Ectodermal cell (in vitro differentiated cells): ENCODE data around the gene CTDSP1.

Experiments used
- H3K27ac ChIP-seq: 2 replicates; pipeline ENCODE4 v1.7.0; 2013; ENCODE audit warnings: mild to moderate bottlenecking, low read depth, low read length; ENCODE audit not compliant: insufficient read depth, poor library complexity, severe bottlenecking
- H3K27me3 ChIP-seq: 2 replicates; pipeline ENCODE4 v1.7.0; 2013; ENCODE audit warnings: mild to moderate bottlenecking, low read length; ENCODE audit not compliant: insufficient read depth, control insufficient read depth, poor library complexity, severe bottlenecking
- H3K36me3 ChIP-seq: one replicate; pipeline ENCODE4 v1.7.0; 2013; ENCODE audit warnings: low read length; ENCODE audit not compliant: control insufficient read depth, insufficient read depth
- H3K4me1 ChIP-seq: one replicate; pipeline ENCODE4 v1.7.0; 2013; ENCODE audit warnings: low read length; ENCODE audit not compliant: control insufficient read depth, insufficient read depth
- H3K4me3 ChIP-seq: 2 replicates; pipeline ENCODE4 v1.7.0; 2013; ENCODE audit warnings: low read depth, low read length, control low read depth; ENCODE audit not compliant: insufficient read depth
- H3K9me3 ChIP-seq: 2 replicates; pipeline ENCODE4 v1.7.0; 2013; ENCODE audit warnings: mild to moderate bottlenecking, low read length, moderate library complexity; ENCODE audit not compliant: control insufficient read depth
- WGBS, 2 experiments: methylation state at CpG; one replicate each; pipeline ENCODE4 v1.1.7; 2013; ENCODE audit warnings: missing lambda C conversion rate in 2 of 2; 5-methylcytosine and 5-hydroxymethylcytosine counted together

The CTDSP1 gene

DNA sequence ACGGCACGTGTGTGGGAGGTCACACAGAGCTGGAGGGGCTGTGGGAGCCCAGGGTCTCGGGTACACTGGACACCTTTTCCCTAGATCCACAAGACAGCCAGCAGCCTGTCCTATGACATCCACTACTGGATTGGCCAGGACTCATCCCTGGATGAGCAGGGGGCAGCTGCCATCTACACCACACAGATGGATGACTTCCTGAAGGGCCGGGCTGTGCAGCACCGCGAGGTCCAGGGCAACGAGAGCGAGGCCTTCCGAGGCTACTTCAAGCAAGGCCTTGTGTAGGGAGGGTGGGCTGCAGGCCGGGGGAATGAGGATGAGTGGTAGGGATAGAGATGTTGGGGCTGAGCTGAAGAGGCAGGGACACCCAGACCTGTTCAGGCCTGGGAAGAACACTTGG, 25.9 kb downstream of the CTDSP1 start:
- Histone ChIP-seq H3K27ac (no peak overlapping the region), H3K4me3 (no peak overlapping the region), H3K36me3 (no peaks in the 10 kb centered on the region), H3K27me3 (no peaks in the 10 kb centered on the region), H3K9me3 (no peaks in the 10 kb centered on the region), H3K4me1 (no peaks in the 10 kb centered on the region)
- 94 to 95% methylated on average over 10 of the region's 10 CpGs for WGBS, 2 experiments

DNA sequence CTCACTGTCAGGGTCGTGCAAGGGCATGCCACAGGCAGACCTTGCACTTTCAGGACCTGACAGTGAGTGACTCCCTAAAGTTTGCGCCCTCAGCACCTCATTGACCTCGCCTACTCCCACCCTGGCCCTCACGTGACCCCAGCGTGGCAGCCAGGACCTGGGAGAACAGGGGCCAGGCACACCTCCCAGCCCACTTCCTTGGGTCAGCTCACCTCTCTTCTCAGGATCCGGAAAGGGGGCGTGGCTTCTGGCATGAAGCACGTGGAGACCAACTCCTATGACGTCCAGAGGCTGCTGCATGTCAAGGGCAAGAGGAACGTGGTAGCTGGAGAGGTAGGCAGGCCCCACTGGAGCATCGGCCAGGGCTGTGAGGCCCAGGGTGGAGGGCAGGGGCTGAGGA, 28.1 kb downstream of the CTDSP1 start:
- 80 to 82% methylated on average over 11 of the region's 11 CpGs for WGBS, 2 experiments
- H3K27ac ChIP-seq: no peak overlapping the region
- no peak overlapping the region for H3K4me3 ChIP-seq

DNA sequence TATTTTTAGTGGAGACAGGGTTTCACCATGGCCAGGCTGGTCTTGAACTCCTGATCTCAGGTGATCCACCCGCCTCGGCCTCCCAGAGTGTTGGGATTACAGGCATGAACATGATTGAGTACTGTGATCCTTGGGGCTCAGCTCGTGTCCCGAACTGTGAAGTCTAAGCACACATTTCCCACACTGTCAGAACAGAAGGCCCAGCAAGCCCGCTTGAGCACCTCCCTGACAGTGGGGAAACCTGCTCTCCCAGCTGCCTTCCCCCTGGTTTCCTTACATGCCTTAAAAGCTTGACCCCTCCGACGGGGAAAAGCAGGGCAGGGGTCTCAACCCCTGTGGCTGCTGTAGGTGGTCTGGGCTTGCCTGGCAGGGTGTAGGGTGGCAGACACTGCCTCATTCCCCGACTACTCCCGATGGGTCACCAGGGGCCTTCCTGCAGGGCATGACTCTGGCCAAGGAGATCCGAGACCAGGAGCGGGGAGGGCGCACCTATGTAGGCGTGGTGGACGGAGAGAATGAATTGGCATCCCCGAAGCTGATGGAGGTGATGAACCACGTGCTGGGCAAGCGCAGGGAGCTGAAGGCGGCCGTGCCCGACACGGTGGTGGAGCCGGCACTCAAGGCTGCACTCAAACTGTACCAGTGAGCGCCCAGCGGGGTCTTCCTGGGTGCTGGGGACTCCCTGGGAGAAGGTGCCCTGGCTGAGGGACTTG, 29.3 kb downstream of the CTDSP1 start:
- H3K27ac ChIP-seq: no peak overlapping the region
- 95% methylated on average over 24 of the region's 24 CpGs for WGBS, 2 experiments
- H3K9me3 ChIP-seq: no peaks in the 10 kb centered on the region
- H3K4me1 ChIP-seq: no peaks in the 10 kb centered on the region
- no peaks in the 10 kb centered on the region for H3K27me3 ChIP-seq
- H3K36me3 ChIP-seq: no peaks in the 10 kb centered on the region
- H3K4me3 ChIP-seq: no peak overlapping the region

More for the DNA sequence above, 28.1 kb downstream of the CTDSP1 start:
- Histone ChIP-seq H3K27me3 (no peaks in the 10 kb centered on the region), H3K9me3 (no peaks in the 10 kb centered on the region), H3K4me1 (no peaks in the 10 kb centered on the region), H3K36me3 (no peaks in the 10 kb centered on the region)

DNA sequence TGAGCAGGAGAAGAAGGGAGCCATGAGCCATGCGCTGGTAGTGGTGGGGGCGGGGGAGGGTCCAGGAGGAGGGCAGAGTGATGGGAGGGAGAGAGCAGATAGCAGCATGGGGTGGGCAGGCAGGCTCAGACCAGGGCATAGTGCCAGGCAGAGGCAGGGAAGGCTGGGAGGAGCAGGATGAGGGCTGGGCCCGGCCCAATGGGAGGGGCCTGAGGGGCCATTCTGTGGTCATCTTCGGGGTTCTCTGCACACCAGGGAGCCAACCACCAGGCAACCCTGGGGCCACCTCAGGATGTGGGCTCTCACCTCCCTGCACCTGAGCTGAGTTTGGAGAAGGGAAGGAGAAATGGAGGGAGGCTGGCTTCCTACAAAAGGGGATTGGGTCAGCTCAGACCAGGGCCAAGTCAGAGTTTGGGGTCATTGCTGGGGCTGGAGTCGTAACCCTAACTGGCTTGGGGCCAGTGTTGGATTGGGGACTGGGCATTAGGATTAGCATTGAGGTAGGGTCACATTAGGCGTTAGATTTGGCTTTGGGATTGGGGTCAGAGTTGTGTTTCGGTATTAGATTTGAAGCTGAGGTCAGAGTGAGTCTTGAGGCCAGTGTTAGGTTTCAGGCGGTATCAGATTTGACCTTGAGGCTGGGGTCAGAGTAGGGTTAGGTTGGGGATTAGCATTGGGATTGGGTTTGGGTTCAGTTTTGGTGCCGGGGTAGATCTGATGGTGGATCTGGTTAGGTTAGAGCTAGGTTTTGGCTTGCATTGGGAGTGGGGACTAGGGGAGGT, 30.4 kb downstream of the CTDSP1 start:
- WGBS, 2 experiments: 86 to 89% methylated on average over 9 of the region's 9 CpGs
- H3K4me3 ChIP-seq: no peak overlapping the region
- H3K27ac ChIP-seq: no peak overlapping the region
- H3K36me3 ChIP-seq: no peaks in the 10 kb centered on the region
- H3K27me3 ChIP-seq: no peaks in the 10 kb centered on the region
- H3K4me1 ChIP-seq: no peaks in the 10 kb centered on the region
- no peaks in the 10 kb centered on the region for H3K9me3 ChIP-seq

DNA sequence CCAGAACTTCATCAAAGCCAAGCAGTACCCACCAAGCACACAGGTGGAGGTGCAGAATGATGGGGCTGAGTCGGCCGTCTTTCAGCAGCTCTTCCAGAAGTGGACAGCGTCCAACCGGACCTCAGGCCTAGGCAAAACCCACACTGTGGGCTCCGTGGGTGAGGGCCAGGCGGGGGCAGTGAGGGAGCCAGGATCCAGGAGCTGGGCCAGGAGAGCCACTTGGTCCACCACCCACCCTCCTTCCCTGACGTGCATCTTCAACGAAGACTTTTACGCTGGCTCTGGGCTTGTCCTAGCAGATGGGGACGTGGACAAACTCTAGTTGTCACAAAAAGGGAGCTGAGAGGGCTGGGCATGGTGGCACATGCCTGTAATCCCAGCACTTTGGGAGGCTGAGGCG, 31.1 kb downstream of the CTDSP1 start:
- H3K27me3 ChIP-seq: no peaks in the 10 kb centered on the region
- WGBS, 2 experiments: 92% methylated on average over 11 of the region's 11 CpGs
- no peaks in the 10 kb centered on the region for H3K9me3 ChIP-seq
- no peak overlapping the region for H3K4me3 ChIP-seq
- no peaks in the 10 kb centered on the region for H3K4me1 ChIP-seq
- no peak overlapping the region for H3K27ac ChIP-seq
- no peaks in the 10 kb centered on the region for H3K36me3 ChIP-seq

DNA sequence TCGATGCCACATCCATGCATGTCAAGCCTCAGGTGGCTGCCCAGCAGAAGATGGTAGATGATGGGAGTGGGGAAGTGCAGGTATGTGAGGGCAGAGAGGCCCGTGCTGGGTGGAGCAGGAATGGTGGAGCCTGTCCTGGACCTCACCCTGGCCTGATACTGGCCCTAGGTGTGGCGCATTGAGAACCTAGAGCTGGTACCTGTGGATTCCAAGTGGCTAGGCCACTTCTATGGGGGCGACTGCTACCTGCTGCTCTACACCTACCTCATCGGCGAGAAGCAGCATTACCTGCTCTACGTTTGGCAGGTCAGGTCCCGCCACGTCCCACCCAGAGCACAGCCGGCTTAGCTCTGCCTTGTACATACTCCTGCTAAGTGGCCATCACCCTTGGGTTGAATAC, 32.2 kb downstream of the CTDSP1 start:
- Histone ChIP-seq H3K4me3 (no peak overlapping the region), H3K36me3 (no peaks in the 10 kb centered on the region), H3K27ac (no peak overlapping the region), H3K4me1 (no peaks in the 10 kb centered on the region), H3K9me3 (no peaks in the 10 kb centered on the region), H3K27me3 (no peaks in the 10 kb centered on the region)
- 91 to 93% methylated on average over 10 of the region's 10 CpGs for WGBS, 2 experiments

DNA sequence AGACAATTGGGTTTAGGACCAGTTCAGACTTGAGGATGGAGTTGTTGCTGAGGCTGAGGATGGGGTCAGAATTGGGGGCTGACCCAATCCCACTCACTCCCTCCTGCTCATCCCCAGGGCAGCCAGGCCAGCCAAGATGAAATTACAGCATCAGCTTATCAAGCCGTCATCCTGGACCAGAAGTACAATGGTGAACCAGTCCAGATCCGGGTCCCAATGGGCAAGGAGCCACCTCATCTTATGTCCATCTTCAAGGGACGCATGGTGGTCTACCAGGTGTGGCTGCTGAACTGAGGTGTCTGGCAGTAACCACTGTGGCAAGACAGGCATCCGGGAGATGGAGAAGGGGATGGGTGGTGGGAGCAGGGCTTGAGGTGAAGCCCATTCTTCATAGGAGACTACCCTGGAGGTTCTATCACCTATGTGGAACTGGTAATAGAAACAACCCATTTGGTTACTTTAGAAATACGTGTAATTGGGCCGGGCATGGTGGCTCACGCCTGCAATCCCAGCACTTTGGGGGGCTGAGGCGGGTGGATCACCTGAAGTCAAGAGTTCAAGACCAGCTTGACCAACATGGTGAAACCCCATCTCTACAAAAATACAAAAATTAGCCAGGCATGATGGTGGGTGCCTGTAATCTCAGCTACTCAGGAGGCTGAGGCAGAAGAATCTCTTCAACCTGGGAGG, 33.2 kb downstream of the CTDSP1 start:
- 95% methylated on average over 8 of the region's 8 CpGs for WGBS, 2 experiments

DNA sequence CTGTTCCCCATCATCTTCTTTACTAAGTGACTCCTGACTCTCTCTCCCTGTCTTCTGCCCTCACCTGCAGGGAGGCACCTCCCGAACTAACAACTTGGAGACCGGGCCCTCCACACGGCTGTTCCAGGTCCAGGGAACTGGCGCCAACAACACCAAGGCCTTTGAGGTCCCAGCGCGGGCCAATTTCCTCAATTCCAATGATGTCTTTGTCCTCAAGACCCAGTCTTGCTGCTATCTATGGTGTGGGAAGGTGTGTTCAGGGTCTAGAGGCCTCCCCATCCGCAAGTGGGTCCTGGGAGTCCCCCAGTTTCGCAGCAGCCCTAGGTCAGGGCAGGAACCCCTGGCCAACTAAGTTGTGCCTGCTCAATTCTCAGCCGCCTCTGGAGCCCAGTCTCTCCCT, 34.8 kb downstream of the CTDSP1 start:
- no peaks in the 10 kb centered on the region for H3K27me3 ChIP-seq
- no peaks in the 10 kb centered on the region for H3K9me3 ChIP-seq
- no peak overlapping the region for H3K4me3 ChIP-seq
- 89 to 92% methylated on average over 9 of the region's 9 CpGs for WGBS, 2 experiments
- no peaks in the 10 kb centered on the region for H3K4me1 ChIP-seq
- no peak overlapping the region for H3K27ac ChIP-seq
- H3K36me3 ChIP-seq: no peaks in the 10 kb centered on the region

More for the DNA sequence above, 33.2 kb downstream of the CTDSP1 start:
- no peaks in the 10 kb centered on the region for H3K4me1 ChIP-seq
- H3K27ac ChIP-seq: no peak overlapping the region
- H3K27me3 ChIP-seq: no peaks in the 10 kb centered on the region
- H3K4me3 ChIP-seq: no peak overlapping the region
- no peaks in the 10 kb centered on the region for H3K36me3 ChIP-seq
- no peaks in the 10 kb centered on the region for H3K9me3 ChIP-seq

DNA sequence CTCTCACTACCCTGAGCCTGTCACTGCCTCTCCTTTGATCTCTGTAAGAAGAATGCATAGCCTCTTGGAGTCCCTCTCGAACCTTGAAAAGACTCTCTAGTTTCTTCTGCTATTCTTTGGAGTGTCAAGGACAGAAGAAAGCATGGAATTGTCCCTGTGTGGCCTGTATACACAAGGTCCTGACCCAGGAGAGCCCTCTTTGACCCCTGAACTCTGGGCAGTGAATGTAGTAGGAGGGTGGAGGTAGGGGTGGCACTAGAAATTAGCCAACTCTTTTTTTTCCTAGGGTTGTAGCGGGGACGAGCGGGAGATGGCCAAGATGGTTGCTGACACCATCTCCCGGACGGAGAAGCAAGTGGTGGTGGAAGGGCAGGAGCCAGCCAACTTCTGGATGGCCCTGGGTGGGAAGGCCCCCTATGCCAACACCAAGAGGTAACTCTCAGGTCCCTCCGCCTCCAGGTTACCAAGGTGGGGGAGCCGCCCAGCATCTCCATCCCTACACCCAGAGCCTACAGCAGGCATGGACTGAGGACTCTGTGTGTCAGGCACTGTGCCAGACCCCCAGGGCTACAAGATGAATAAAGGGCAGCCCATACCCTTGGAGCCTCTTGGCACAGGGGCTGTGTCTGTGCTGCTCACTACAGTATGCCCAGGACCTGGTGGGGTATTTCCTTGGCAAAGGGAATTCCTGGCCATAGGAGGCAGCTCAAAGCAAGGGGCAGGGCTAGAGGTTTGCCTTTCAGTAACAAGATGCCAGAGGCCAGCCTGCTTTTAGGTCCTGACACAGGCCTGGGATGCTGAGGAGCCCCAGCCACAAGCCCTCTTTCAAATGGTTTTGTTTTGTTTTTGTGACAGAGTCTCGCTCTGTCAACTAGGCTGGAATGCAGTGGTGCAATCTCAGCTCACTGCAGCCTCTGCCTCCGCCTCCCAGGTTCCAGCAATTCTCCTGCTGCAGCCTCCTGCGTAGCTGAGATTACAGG, 35.6 kb downstream of the CTDSP1 start:
- no peak overlapping the region for H3K27ac ChIP-seq
- no peaks in the 10 kb centered on the region for H3K9me3 ChIP-seq
- no peak overlapping the region for H3K4me3 ChIP-seq
- H3K27me3 ChIP-seq: no peaks in the 10 kb centered on the region
- no peaks in the 10 kb centered on the region for H3K4me1 ChIP-seq
- 89% methylated on average over 11 of the region's 11 CpGs for WGBS, 2 experiments
- no peaks in the 10 kb centered on the region for H3K36me3 ChIP-seq
